Measurements from ENCODE around the gene HDHD3.
"Not testable (repeated sequence)": the region's sequence is repeated elsewhere in the genome, so short reads cannot be mapped to it uniquely, and the experiment has no call there.

Gene HDHD3, protein sequence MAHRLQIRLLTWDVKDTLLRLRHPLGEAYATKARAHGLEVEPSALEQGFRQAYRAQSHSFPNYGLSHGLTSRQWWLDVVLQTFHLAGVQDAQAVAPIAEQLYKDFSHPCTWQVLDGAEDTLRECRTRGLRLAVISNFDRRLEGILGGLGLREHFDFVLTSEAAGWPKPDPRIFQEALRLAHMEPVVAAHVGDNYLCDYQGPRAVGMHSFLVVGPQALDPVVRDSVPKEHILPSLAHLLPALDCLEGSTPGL

GRCh38 chr9:113376634-113377567 is at the start of gene HDHD3:
Gene HDHD3 (minus strand): TSS chr9:113376986. CDS start chr9:113374354, 2,632 bp downstream.
- Mint-ChIP-seq H3K9me3 (no peaks in the 10 kb centered on the region), H3K27me3 (ENCODE audit: low read depth) (no peaks in the 10 kb centered on the region), H3K4me3 (peak within 1 kb of the TSS; percentile 91), H3K27ac (peak within 1 kb of the TSS; percentile 85), H3K36me3 (ENCODE audit: low read depth) (peaks cover 15% of the 10 kb centered on the region), H3K4me1 (ENCODE audit: low read depth) (peaks cover 7% of the 10 kb centered on the region)
- DNase-seq (ENCODE audit: low spot score) = peak; percentile 81

- Mint-ChIP-seq H3K4me1 (ENCODE audit: low read depth) (no peaks in the 10 kb centered on the region), H3K27me3 (ENCODE audit: low read depth) (peaks cover 15% of the 10 kb centered on the region), H3K4me3 (no peak overlapping the region), H3K9me3 (no peaks in the 10 kb centered on the region), H3K27ac (no peak overlapping the region), H3K36me3 (ENCODE audit: low read depth) (no peaks in the 10 kb centered on the region)
- no peak for DNase-seq (ENCODE audit: low spot score)
Measured at GRCh38 chr9:113425072-113425471, 48.3 kb upstream of the HDHD3 start.

GRCh38 chr9:113421726-113422125 is 44.9 kb upstream of the HDHD3 start:
- H3K27me3 Mint-ChIP-seq (ENCODE audit: low read depth) = peaks cover 18% of the 10 kb centered on the region
- no peak overlapping the region for H3K27ac Mint-ChIP-seq
- no peak overlapping the region for H3K4me3 Mint-ChIP-seq
- no peak for DNase-seq (ENCODE audit: low spot score)
- no peaks in the 10 kb centered on the region for H3K4me1 Mint-ChIP-seq (ENCODE audit: low read depth)
- H3K9me3 Mint-ChIP-seq = no peaks in the 10 kb centered on the region
- H3K36me3 Mint-ChIP-seq (ENCODE audit: low read depth) = no peaks in the 10 kb centered on the region

- no peaks in the 10 kb centered on the region for H3K36me3 Mint-ChIP-seq (ENCODE audit: low read depth)
- H3K4me1 Mint-ChIP-seq (ENCODE audit: low read depth) = no peaks in the 10 kb centered on the region
- H3K4me3 Mint-ChIP-seq = no peak overlapping the region
- no peak for DNase-seq (ENCODE audit: low spot score)
- H3K9me3 Mint-ChIP-seq = no peaks in the 10 kb centered on the region
- H3K27me3 Mint-ChIP-seq (ENCODE audit: low read depth) = peaks cover 3% of the 10 kb centered on the region
- H3K27ac Mint-ChIP-seq = no peak overlapping the region
Measured at GRCh38 chr9:113417370-113417769, 40.6 kb upstream of the HDHD3 start.

GRCh38 chr9:113416149-113416721 is 39.4 kb upstream of the HDHD3 start:
- DNase-seq (ENCODE audit: low spot score) = no peak
- Mint-ChIP-seq H3K9me3 (no peaks in the 10 kb centered on the region), H3K4me3 (no peak overlapping the region), H3K27me3 (ENCODE audit: low read depth) (peaks cover 3% of the 10 kb centered on the region), H3K36me3 (ENCODE audit: low read depth) (no peaks in the 10 kb centered on the region), H3K27ac (no peak overlapping the region), H3K4me1 (ENCODE audit: low read depth) (no peaks in the 10 kb centered on the region)

GRCh38 chr9:113410207-113410864 is 33.5 kb upstream of the HDHD3 start, which contains the start of the genes C9orf43 and POLE3:
Gene C9orf43 (plus strand): TSS chr9:113410747. CDS start chr9:113413494, 2,747 bp downstream.
Gene POLE3 (minus strand): TSS chr9:113410675. CDS start chr9:113410293, 382 bp downstream.
- peaks cover 32% of the 10 kb centered on the region for H3K36me3 Mint-ChIP-seq (ENCODE audit: low read depth)
- H3K4me3 Mint-ChIP-seq = peak within 1 kb of the TSS; percentile 98
- H3K9me3 Mint-ChIP-seq = no peaks in the 10 kb centered on the region
- H3K4me1 Mint-ChIP-seq (ENCODE audit: low read depth) = peaks cover 18% of the 10 kb centered on the region
- no peaks in the 10 kb centered on the region for H3K27me3 Mint-ChIP-seq (ENCODE audit: low read depth)
- peak; percentile 97 for DNase-seq (ENCODE audit: low spot score)
- peak within 1 kb of the TSS; percentile 100 for H3K27ac Mint-ChIP-seq

DNA sequence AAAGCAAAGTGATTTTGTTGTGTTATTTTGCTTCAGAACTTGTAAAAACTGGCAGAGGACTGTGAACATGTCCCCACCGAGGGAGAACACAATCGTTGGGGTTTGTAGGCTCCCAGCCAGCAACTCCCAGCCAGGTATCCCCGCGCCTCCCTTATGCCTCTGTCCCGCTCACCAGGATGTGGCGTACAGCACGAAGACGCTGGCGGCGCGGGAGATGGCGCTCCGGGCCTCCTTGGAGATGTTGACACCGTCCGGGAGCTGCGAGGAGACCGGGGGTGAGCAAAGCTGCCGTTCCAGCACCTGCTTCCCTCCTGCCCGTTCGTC is 33.1 kb upstream of the HDHD3 start:
- Mint-ChIP-seq H3K36me3 (ENCODE audit: low read depth) (peaks cover 32% of the 10 kb centered on the region), H3K4me3 (peak overlapping the region; percentile 98), H3K27ac (peak overlapping the region; percentile 100), H3K9me3 (no peaks in the 10 kb centered on the region), H3K27me3 (ENCODE audit: low read depth) (no peaks in the 10 kb centered on the region), H3K4me1 (ENCODE audit: low read depth) (peaks cover 18% of the 10 kb centered on the region)
- no peak for DNase-seq (ENCODE audit: low spot score)

DNA sequence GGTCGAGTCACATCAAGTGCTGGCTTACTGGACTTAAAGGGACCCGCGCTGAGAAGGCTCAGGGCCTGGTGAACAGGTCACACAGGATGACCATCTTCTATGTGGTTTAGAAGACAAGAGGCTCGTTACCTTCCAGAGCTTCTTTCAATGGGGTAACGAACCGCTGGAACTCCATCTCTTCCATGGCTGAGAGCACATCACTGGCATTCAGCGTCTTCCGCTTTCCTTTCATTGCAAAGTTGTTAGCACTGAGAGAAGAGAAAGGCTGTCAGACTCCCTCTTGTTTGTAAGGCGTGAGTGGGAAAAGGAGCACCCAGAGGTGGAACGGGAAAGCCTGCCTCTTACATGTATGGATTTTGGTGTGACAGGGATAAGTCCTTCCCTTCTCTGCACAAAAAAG is 32.7 kb upstream of the HDHD3 start:
- Mint-ChIP-seq H3K27ac (peak overlapping the region; percentile 100), H3K4me1 (ENCODE audit: low read depth) (peaks cover 18% of the 10 kb centered on the region), H3K27me3 (ENCODE audit: low read depth) (no peaks in the 10 kb centered on the region), H3K4me3 (peak overlapping the region; percentile 98), H3K36me3 (ENCODE audit: low read depth) (peaks cover 32% of the 10 kb centered on the region), H3K9me3 (no peaks in the 10 kb centered on the region)
- no peak for DNase-seq (ENCODE audit: low spot score)

DNA sequence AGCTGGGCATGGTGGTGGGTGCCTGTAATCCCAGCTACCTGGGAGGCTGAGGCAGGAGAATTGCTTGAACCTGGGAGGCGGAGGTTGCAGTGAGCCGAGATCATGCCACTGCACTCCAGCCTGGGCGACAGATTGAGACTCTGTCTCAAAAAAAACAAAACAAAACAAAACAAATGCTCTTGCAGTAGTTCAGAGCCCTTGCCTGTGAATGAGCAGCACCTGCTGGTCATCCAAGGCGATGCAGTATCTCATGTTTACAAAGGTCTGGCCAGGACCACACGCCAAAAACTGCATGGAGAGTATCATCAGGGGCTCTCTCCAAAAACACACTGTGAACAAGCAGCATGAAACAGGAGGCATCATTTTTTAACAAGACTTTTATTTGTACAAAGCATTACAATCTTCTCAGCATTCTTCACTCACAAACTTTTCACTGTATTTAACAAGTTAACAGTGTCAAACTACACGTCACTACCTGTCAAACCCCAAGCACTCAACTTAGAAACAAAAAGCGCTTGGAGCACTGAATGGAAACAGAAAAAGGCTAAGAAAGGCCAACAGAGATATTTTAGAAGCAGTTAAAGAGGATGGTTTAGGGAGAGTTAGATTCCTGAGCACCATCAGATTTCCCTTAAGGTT is 30.2 kb upstream of the HDHD3 start:
- H3K36me3 Mint-ChIP-seq (ENCODE audit: low read depth) = peaks cover 32% of the 10 kb centered on the region
- H3K27ac Mint-ChIP-seq = peak overlapping the region; percentile 82
- peak overlapping the region; percentile 24 for H3K4me3 Mint-ChIP-seq
- peak; percentile 50 for DNase-seq (ENCODE audit: low spot score)
- H3K4me1 Mint-ChIP-seq (ENCODE audit: low read depth) = peaks cover 18% of the 10 kb centered on the region
- not testable (repeated sequence) for H3K27me3 Mint-ChIP-seq (ENCODE audit: low read depth); H3K9me3 Mint-ChIP-seq

DNA sequence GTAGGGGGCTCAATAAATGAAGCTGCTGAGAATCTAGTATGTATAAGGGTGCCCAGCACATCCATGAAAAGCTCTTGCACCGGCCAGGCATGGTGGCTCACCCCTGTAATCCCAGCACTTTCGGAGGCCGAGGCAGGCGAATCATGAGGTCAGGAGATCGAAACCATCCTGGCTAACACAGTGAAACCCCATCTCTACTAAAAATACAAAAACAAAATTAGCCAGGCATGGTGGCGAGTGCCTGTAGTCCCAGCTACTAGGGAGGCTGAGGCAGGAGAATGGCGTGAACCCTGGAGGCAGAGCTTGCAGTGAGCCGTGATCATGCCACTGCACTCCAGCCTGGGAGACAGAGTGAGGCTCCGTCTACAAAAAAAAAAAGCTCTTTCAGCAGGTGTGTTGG is 29.6 kb upstream of the HDHD3 start:
- H3K27me3 Mint-ChIP-seq (ENCODE audit: low read depth); H3K9me3 Mint-ChIP-seq; DNase-seq (ENCODE audit: low spot score); H3K4me3 Mint-ChIP-seq; H3K27ac Mint-ChIP-seq: not testable (repeated sequence)
- Mint-ChIP-seq H3K4me1 (ENCODE audit: low read depth) (peaks cover 22% of the 10 kb centered on the region), H3K36me3 (ENCODE audit: low read depth) (peaks cover 32% of the 10 kb centered on the region)

DNA sequence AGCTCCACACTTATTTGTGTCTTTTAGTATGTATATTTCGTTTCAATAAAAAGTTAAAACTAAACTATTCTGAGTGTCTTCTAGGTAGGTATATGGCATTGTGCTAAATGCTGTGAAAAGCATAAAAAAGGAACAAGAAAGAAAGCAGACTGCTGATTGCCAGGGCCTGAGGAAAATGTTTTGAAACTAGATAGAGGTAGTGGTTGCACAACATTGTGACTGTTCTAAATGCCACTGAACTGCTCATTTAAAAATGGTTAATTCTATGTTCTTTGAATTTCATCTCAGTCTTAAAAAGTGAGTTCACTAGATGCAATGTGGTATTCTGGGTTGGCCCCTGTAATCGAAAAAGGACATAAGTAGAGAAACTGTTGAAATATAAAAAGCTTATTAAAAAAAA is 26.9 kb upstream of the HDHD3 start:
- no peaks in the 10 kb centered on the region for H3K9me3 Mint-ChIP-seq

GRCh38 chr9:113401027-113401792 is 24.4 kb upstream of the HDHD3 start, which contains the start of gene ALAD:
Gene ALAD (minus strand): TSS chr9:113401284. CDS start chr9:113393559, 7,725 bp downstream.
- H3K36me3 Mint-ChIP-seq (ENCODE audit: low read depth) = no peaks in the 10 kb centered on the region
- peak; percentile 99 for DNase-seq (ENCODE audit: low spot score)
- no peaks in the 10 kb centered on the region for H3K9me3 Mint-ChIP-seq
- H3K4me3 Mint-ChIP-seq = peak within 1 kb of the TSS; percentile 94
- peak within 1 kb of the TSS; percentile 85 for H3K27ac Mint-ChIP-seq
- H3K4me1 Mint-ChIP-seq (ENCODE audit: low read depth) = peaks cover 19% of the 10 kb centered on the region
- no peaks in the 10 kb centered on the region for H3K27me3 Mint-ChIP-seq (ENCODE audit: low read depth)

More for the DNA sequence above, 26.9 kb upstream of the HDHD3 start:
- no peaks in the 10 kb centered on the region for H3K27me3 Mint-ChIP-seq (ENCODE audit: low read depth)
- no peak for DNase-seq (ENCODE audit: low spot score)
- H3K27ac Mint-ChIP-seq = no peak overlapping the region
- H3K4me1 Mint-ChIP-seq (ENCODE audit: low read depth) = peaks cover 25% of the 10 kb centered on the region
- H3K36me3 Mint-ChIP-seq (ENCODE audit: low read depth) = peaks cover 16% of the 10 kb centered on the region
- no peak overlapping the region for H3K4me3 Mint-ChIP-seq

All from T-helper 2 cell treated with Interferon-gamma antibody and Interleukin-4, amounts not matched to agents 5 μg/mL and 100 μg/mL, for 36 hours (primary cell).